PC-3 (cell line): Measurements from ENCODE around the gene ABCC5. TPM values are rescaled to one million over a fixed set of nuclear protein-coding genes. Genes with fewer than 3 reads are reported as not detected.
A peak's percentile ranks its signal among the peaks of the same experiment; 100 is the strongest.

Experiments
- ATAC-seq: fragments of 200-7000 bp; cut with Tn5 transposase; 2 replicates; pipeline ENCODE4 v1.9.1; 2020; ENCODE audit warnings: mild to moderate bottlenecking, moderate library complexity
- BruUV-seq: library from RNA; stranded (reverse); fragments of 400-500 nt; replicated peaks from 2 replicates; lab custom pipeline; 2021; lab: Mats Ljungman, UMichigan
- CTCF ChIA-PET: fragments of 300-600 bp; sonication (Branson Sonifier 250); formaldehyde crosslinking; loops from one replicate; lab custom pipeline; 2022; ENCODE audit warnings: antibody characterized with exemption; lab: Charles Lee
- POLR2A ChIA-PET: fragments of 300-600 bp; sonication (Branson Sonifier 250); formaldehyde crosslinking; loops from one replicate; lab custom pipeline; 2022; ENCODE audit warnings: antibody characterized with exemption; ENCODE audit not compliant: unreplicated experiment; lab: Charles Lee
- DNase-seq: peaks from one replicate; pipeline ENCODE4 v3.0.0-alpha.2; 2015
- H2AFZ ChIP-seq: fragments of 300-600 bp; sonication (generic); 2 replicates; pipeline ENCODE4 v1.6.0; 2016; ENCODE audit warnings: antibody characterized with exemption, low read length
- H3F3A ChIP-seq: fragments of 300-600 bp; sonication (generic); one replicate; pipeline ENCODE4 v1.6.0; 2017; ENCODE audit warnings: antibody characterized with exemption, low read length, control low read depth, mild to moderate bottlenecking; ENCODE audit not compliant: unreplicated experiment
- H3K27ac ChIP-seq: fragments of 300-600 bp; sonication (generic); 2 replicates; pipeline ENCODE4 v1.5.1; 2016; ENCODE audit warnings: mild to moderate bottlenecking, low read length
- H3K27me3 ChIP-seq: fragments of 300-600 bp; sonication (generic); 2 replicates; pipeline ENCODE4 v1.6.1; 2016; ENCODE audit warnings: low read length, mixed read lengths
- H3K36me3 ChIP-seq: fragments of 300-600 bp; sonication (generic); 2 replicates; pipeline ENCODE4 v1.6.1; 2016; ENCODE audit warnings: low read depth, mixed run types, low read length, mixed read lengths
- H3K4me1 ChIP-seq: fragments of 300-600 bp; sonication (generic); 2 replicates; pipeline ENCODE4 v1.5.1; 2016; ENCODE audit warnings: low read length; ENCODE audit not compliant: insufficient read depth
- H3K4me2 ChIP-seq: fragments of 300-600 bp; sonication (generic); 2 replicates; pipeline ENCODE4 v1.6.0; 2016; ENCODE audit warnings: low read length
- H3K4me3 ChIP-seq: fragments of 300-600 bp; sonication (generic); 2 replicates; pipeline ENCODE4 v1.5.1; 2016; ENCODE audit warnings: mild to moderate bottlenecking, low read length, mixed read lengths
- H3K79me2 ChIP-seq: fragments of 300-600 bp; sonication (generic); 2 replicates; pipeline ENCODE4 v1.6.1; 2017; ENCODE audit warnings: low read length, mixed read lengths
- H3K9ac ChIP-seq: fragments of 300-600 bp; sonication (generic); 2 replicates; pipeline ENCODE4 v1.6.0; 2016; ENCODE audit warnings: mild to moderate bottlenecking, low read length
- H3K9me2 ChIP-seq: fragments of 300-600 bp; sonication (generic); replicated peaks from 2 replicates; pipeline ENCODE4 v1.6.1; 2016; ENCODE audit warnings: mixed run types, low read length, mixed read lengths
- H3K9me3 ChIP-seq: fragments of 300-600 bp; sonication (generic); 2 replicates; pipeline ENCODE4 v1.6.1; 2016; ENCODE audit warnings: low read length, mixed read lengths
- H4K20me1 ChIP-seq: fragments of 300-600 bp; sonication (generic); 2 replicates; pipeline ENCODE4 v1.6.1; 2016; ENCODE audit warnings: low read length, mixed read lengths
- CTCF ChIP-seq: fragments of 300-600 bp; sonication (generic); conservative IDR thresholded peaks from 2 replicates; pipeline ENCODE4 v1.5.1; 2017; ENCODE audit warnings: antibody characterized with exemption, low read depth, mild to moderate bottlenecking, low read length
- EZH2 ChIP-seq: fragments of 300-600 bp; sonication (generic); IDR thresholded peaks from one replicate; pipeline ENCODE4 v1.6.1; 2017; ENCODE audit warnings: antibody characterized with exemption, mild to moderate bottlenecking, low read length; ENCODE audit not compliant: unreplicated experiment
- EZH2phosphoT487 ChIP-seq: fragments of 300-600 bp; sonication (generic); IDR thresholded peaks from 2 replicates; pipeline ENCODE4 v1.6.1; 2018; ENCODE audit warnings: mild to moderate bottlenecking, antibody characterized with exemption, low read length, borderline replicate concordance
- intact Hi-C: fragments of 100-400 bp; cut with micrococcal nuclease; formaldehyde crosslinking; loops from 2 replicates; pipeline ENCODE4 v1.9.0; 2023
- total RNA-seq: library from RNA; depleted of rRNA; stranded (reverse); fragments of >200 nt; gene quantifications from 2 replicates; pipeline ENCODE4 v1.2.3, GENCODE V29; 2014

Gene ABCC5
- total RNA-seq, 1 experiment from 2014 or later = 16.1 TPM

DNA sequence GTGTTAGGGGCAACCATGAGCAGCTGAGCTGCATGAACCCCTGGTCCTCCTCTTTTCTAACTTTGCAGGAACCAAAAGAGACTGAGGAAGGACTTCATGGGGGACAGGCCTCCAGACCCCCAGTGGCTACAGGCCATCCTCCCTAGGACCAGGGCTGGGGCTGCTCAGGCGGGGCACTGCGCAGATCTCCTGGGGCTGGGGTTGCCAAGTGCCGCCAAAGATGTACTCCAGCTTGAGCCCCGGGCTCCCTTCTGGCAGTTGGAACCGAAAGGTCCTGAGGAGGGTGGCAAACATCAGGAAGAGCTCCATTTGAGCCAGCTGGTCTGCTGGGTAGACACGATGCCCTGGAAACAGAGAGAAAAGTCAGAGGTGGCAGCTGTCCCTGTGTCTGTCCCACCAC lies 121.9 kb downstream of the ABCC5 start:
- Histone ChIP-seq H3K4me2 (no peak overlapping the region), H3K9ac (no peak overlapping the region), H3K4me1 (no peaks in the 10 kb centered on the region), H4K20me1 (no peaks in the 10 kb centered on the region), H3K36me3 (no peaks in the 10 kb centered on the region), H3K9me3 (no peaks in the 10 kb centered on the region), H3K27me3 (no peaks in the 10 kb centered on the region), H2AFZ (peak overlapping the region; percentile 55; the same call in 1 of the 2 replicates), H3K27ac (no peak overlapping the region), H3K79me2 (no peaks in the 10 kb centered on the region), H3F3A (no peaks in the 10 kb centered on the region), H3K4me3 (no peak overlapping the region), H3K9me2 (no peaks in the 10 kb centered on the region)
- TF ChIP-seq EZH2 = no peak
- no peak for TF ChIP-seq CTCF
- no peak for TF ChIP-seq EZH2phosphoT487
- DNase-seq (no peak), ATAC-seq (no peak)
- intact Hi-C loops = loop anchor here (1.0 to 5.0 kb wide), 3 partner anchors 63 to 237 kb away; partner anchors contain the start of gene ABCC5
- BruUV-seq = no TSS peak
- ChIA-PET POLR2A (interaction anchor here (0.6 kb wide), 1 partner anchor 398 kb away, joined by 4 read pairs; no protein-coding TSS in a partner anchor), CTCF (interaction anchor here (0.5 to 0.9 kb wide), 9 partner anchors 8 to 392 kb away, joined by 3 to 5 read pairs (median 4); partner anchors contain the start of genes ABCC5 and CAMK2N2)

DNA sequence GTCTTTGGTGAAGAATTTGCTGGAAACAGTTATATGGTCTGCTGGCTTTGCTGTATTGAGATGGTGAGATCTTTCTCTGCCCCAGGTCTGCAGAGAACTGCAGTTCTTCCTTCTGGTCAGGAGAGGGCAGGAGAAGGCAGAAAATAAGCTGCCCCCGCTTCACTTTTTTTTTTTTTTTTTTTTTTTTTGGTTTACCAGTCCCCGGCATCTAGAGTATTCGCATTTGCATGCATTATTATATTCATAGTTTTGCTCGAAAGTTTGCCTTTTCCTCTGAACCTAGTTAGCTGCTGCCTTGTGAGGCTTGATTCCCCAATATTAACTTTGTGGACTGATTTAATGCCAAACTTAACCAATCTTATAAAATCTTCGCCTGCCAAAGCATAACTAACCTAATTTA lies 122.4 kb downstream of the ABCC5 start:
- intact Hi-C loops = loop anchor here (1.0 to 5.0 kb wide), 3 partner anchors 63 to 237 kb away; partner anchors contain the start of gene ABCC5
- no peaks in the 10 kb centered on the region for H4K20me1 ChIP-seq
- no peaks in the 10 kb centered on the region for H3F3A ChIP-seq
- peak overlapping the region; percentile 55; the same call in 1 of the 2 replicates for H2AFZ ChIP-seq
- DNase-seq = peak; percentile 71
- peak; percentile 67 for ATAC-seq
- no peaks in the 10 kb centered on the region for H3K9me3 ChIP-seq
- H3K36me3 ChIP-seq = no peaks in the 10 kb centered on the region
- ChIA-PET CTCF (interaction anchor here (0.5 to 0.9 kb wide), 10 partner anchors 9 to 392 kb away, joined by 3 to 8 read pairs (median 4); partner anchors contain the start of genes ABCC5 and CAMK2N2), POLR2A (interaction anchor here (0.6 kb wide), 1 partner anchor 398 kb away, joined by 4 read pairs; no protein-coding TSS in a partner anchor)
- H3K79me2 ChIP-seq = no peaks in the 10 kb centered on the region
- no peak overlapping the region for H3K9ac ChIP-seq
- no peak overlapping the region for H3K4me2 ChIP-seq
- no peaks in the 10 kb centered on the region for H3K9me2 ChIP-seq
- H3K27me3 ChIP-seq = no peaks in the 10 kb centered on the region
- no TSS peak for BruUV-seq
- H3K4me3 ChIP-seq = no peak overlapping the region
- no peak overlapping the region for H3K27ac ChIP-seq
- TF ChIP-seq EZH2phosphoT487 (no peak), CTCF (peak; percentile 88)
- no peaks in the 10 kb centered on the region for H3K4me1 ChIP-seq
